ENCODE measurements around the gene GSTT4. TPM values are rescaled to one million over a fixed set of nuclear protein-coding genes. Genes with fewer than 3 reads are reported as not detected.

The GSTT4 gene
- total and polyA plus RNA-seq, 9 of the 15 experiments (the other 6 are each of a cell fraction or from before 2014, with no cell fraction given): not detected

GRCh38 chr22:24008381-24009226 is 3.4 kb upstream of the GSTT4 start:
- no TSS peak for BruUV-seq (replicated peaks)
- Histone ChIP-seq H4K20me1 (replicated peaks; ENCODE audit: control insufficient read depth, insufficient read depth, low read length) (no peaks in the 10 kb centered on the region), H3K4me3 (no peak overlapping the region), H3K27me3 (ENCODE audit: control insufficient read depth in 2 of 2, insufficient read depth in 2 of 2, low read length in 2 of 2) (no peaks in the 10 kb centered on the region), H3K4me1 (replicated peaks in 1 of 2; ENCODE audit: control insufficient read depth in 2 of 2, insufficient read depth in 2 of 2, low read length in 2 of 2) (peaks cover 18 to 21% of the 10 kb centered on the region in 2 experiments; a peak in 4 of 5 replicates), H3K9ac (ENCODE audit: insufficient read depth in 1 of 2, low read depth in 2 of 2, low read length in 2 of 2) (no peak overlapping the region), H2AFZ (ENCODE audit: low read depth, low read length) (0 out of 2 replicates have a peak overlapping the region, but pooled peaks have one; percentile 18), H3K36me3 (ENCODE audit: control insufficient read depth, insufficient read depth, low read length) (no peaks in the 10 kb centered on the region; the same call in 2 of the 3 replicates), H3K9me3 (replicated peaks; ENCODE audit: control insufficient read depth, insufficient read depth, low read depth, low read length) (peaks cover 3% of the 10 kb centered on the region; the same call in 1 of the 2 replicates), H3K79me2 (ENCODE audit: control insufficient read depth, insufficient read depth, low read length) (peaks cover 25% of the 10 kb centered on the region), H3K4me2 (ENCODE audit: insufficient read depth, low read length) (no peak overlapping the region), H3K9me1 (ENCODE audit: control insufficient read depth, insufficient read depth, low read length) (no peaks in the 10 kb centered on the region), H3K27ac (ENCODE audit: extremely low read depth, low read depth, low read length) (no peak overlapping the region)
- ATAC-seq (no peak), FAIRE-seq (no peak), DNase-seq (ENCODE audit: extremely low read depth in 1 of 4, low spot score in 3 of 4) (no peak)
- in situ Hi-C loops (cut with MboI): loop anchor here (5.0 kb wide), 1 partner anchor 71 kb away; no protein-coding TSS in a partner anchor
- intact Hi-C loops (cut with micrococcal nuclease): no loop called here
- WGBS (ENCODE audit: insufficient coverage, low coverage, missing lambda C conversion rate): 36% methylated on average over 6 of the region's 6 CpGs
- POLR2A ChIA-PET: interaction anchor here (0.7 kb wide), 1 partner anchor 21 kb away, joined by 3 read pairs; no protein-coding TSS in a partner anchor
- TF ChIP-seq SP2 (IDR thresholded peaks at IDR 0.05; ENCODE audit: extremely low read depth, low read depth, low read length, poor library complexity, severe bottlenecking): no peak
- no peak for TF ChIP-seq POLR2A (conservative IDR thresholded peaks at IDR 0.05)
- no peak for TF ChIP-seq ZNF232 (CRISPR knock-in tag; IDR thresholded peaks at IDR 0.05)
- no peak for TF ChIP-seq MIER1 (IDR thresholded peaks at IDR 0.05; ENCODE audit: low read depth)
- TF ChIP-seq CCNT2 (IDR thresholded peaks at IDR 0.05; ENCODE audit: borderline replicate concordance, extremely low read depth, insufficient read length, low read depth, low read length): no peak
- no peak for TF ChIP-seq RFX1 (IDR thresholded peaks at IDR 0.05)
- no peak for TF ChIP-seq HDAC8 (tag; IDR thresholded peaks at IDR 0.05)
- TF ChIP-seq NFYB (IDR thresholded peaks at IDR 0.05; ENCODE audit: extremely low read depth, insufficient read length): no peak
- CTCF ChIA-PET (ENCODE audit: low intra/inter-chr PET ratio): no interaction called here

Measured in K562 (cell line).